COR-L47 (cell line): ENCODE data around the gene PDLIM5.

Experiments used
- DNase-seq: peaks from one replicate; lab custom pipeline; 2025; lab: John Stamatoyannopoulos, UW

The PDLIM5 gene

DNA sequence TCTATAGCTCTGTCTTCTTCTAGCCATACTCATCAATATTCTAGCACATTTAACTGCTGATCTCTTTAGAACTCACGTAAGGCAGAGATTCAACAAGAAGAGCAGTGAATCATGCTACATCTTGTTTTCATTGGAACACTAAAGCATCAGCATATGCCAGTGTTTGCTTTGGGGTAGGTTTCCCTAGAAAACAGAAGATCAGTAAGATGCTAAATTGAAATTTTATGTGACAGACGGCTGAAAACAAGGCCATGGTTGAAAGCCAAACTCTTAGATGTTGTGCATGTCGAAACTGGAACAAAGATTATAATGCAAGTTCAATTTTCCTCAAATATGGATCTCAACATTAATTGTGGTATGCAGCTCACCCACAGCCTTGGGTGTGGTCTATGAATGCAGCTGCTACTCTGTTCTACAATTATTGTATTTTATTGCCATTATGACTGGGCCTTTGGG lies 107.6 kb downstream of the PDLIM5 start:
- no peak for DNase-seq

DNA sequence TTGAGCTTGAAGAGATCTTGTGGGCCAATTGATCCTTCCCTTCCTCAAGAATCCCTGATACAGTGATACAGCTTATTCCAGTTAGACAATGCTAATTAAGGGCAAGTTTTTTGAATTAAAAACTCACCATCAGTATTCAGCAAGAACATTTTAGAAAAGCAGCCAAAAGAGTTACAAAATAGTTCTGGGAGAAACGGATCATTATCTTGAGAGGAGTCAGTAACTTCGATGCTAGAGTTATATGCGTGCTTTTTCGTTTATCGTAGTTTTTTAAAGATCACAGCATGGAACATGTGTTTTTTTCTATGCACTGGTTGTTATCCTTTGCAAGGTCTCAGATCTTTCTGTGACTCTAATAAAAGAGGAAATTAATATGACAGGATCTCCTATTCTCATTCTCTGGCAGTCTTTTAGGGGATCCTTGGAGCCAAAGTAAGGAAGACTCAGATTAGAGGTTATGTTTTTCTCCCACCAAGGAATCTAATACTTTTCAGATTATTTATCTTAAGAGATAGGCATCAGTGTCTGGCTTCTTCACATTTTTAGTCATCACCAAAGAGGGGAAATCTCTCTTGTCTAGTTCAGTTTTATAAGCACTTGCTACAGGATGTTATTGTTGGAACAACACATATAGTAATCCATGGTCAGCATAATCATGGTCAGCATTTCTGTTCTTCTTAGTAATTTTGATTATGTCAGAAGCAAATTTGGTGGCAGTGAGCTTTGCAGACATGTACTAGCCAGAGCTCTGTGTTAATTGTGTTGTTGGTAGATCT lies 109.7 kb downstream of the PDLIM5 start:
- no peak for DNase-seq

DNA sequence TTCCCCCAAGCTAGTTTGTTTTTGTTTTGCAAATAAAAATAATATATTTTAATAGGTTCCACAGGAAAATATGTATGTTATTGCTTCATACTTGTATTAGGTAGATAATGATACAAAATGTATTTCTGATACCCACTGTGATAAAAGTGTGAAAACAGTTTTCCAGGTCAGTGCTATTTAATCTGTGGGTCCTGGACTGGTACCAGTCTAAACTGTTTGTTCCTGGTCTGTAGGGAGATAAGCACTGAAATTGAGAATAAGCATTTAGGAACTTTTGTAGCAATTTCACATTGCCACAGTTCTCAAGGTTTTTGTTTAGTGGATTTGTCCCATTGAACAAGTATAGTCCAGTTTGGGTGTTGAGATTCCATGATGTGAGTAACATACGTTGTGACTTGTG lies 110.5 kb downstream of the PDLIM5 start:
- no peak for DNase-seq

DNA sequence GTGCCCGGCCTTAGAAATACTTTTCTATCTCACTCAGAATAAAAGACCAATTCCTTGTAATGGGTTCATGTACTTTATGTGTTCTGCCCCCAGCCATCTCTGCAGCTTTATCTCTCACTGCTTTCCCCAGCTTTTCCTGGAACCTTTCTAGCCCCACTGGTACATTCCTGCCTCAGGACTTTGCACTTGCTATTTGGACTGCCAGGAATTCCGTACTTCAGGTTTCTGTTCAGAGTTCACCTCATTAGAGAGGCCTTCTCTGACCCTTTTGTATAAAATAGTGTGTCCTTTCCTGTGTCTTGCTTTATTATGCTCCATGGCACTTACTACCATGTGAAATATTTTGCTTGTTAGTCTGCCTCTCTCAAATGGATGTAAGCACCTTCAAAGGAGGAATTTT lies 112.5 kb downstream of the PDLIM5 start:
- no peak for DNase-seq

DNA sequence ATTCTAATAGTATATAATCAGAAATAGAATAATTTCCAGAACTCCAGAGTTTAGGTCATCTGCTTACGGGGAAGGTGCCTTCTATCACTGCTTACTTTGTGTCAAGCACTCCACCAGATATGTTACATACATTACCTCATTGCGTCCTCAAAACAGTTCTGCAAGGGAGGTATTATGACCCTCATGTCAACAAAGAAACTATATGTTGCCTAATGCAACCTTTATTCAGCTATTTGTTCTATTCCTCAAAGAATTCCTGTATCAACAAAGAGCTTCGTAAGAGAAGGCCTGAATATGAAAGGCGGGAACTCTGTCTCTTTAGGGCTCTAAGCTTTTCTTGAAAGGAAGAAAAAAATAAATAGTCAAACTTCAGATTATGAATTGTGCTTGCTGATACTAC lies 114.7 kb downstream of the PDLIM5 start:
- DNase-seq, result no peak

DNA sequence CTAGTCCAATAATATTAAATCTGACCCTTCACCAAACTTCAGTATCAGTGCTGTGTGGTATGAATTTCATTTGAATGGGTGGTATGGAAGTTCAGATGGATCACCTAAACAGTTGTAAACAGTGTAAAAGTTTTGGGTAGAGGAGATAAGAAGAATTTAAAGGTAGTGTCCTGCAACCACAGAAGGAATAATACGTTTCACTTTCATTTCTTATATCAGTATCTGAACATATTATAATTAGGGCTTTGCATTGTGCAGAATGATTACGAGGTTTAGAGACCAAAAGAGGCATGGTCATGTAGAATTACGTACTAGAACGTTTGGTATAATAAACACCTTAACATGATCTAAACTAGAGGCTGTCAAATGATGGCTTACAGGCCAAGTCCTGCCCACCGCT lies 116.1 kb downstream of the PDLIM5 start:
- DNase-seq, result no peak

DNA sequence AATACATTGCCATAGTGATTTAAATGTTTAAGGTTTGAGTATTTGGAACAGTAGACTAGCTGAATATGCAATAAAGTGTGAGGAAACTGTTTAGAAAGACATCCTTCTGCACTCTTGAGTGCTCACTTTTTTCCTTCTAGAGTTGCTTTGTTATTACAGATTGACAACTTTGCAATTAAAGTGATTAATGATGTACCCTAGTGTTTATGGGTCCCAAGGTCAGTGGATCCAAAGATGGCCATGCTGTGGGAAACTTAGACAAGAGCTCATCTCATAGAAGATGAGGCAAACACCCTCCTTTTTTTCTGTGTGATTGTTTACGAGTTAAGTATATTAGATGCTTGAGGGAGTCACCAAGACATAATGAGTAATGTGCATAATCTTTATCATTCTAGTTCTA lies 118.8 kb downstream of the PDLIM5 start:
- no peak for DNase-seq

DNA sequence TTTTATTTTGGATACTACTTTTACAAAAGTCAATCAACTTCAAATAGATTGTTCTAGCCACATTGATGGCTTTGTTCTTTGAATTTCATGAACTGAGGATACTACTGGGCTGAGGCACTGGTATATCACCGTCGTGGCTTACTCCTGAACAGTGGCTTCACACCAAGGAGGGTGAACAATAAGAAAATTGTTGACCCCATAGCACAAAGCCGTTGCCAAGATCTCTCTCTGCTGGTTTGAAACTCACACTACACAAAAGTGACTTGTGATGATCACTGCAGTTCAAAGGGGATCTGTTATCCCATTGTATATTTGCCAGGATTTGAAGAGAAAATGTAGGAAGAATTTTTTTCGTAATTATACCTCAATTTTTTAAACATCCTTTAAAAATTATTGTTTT lies 119.6 kb downstream of the PDLIM5 start:
- DNase-seq, result no peak

DNA sequence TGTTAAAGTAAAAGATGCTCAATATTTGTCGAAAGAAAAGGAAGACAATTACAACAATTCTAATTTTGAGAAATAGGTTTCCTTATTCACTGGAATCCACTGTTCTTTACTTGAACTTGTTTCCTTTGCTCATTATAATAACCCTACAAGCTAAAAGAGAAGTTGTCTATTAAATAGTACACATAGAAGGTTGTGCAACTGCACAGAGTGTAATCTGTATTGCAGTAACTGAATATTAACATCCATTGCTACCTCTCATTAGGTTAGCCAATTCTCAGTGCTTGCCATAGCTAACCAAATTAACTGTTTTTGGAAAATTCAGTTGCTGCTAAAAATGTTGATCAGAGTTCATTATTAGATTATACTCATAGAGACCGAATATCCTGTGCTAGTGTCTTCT lies 120.0 kb downstream of the PDLIM5 start:
- no peak for DNase-seq

DNA sequence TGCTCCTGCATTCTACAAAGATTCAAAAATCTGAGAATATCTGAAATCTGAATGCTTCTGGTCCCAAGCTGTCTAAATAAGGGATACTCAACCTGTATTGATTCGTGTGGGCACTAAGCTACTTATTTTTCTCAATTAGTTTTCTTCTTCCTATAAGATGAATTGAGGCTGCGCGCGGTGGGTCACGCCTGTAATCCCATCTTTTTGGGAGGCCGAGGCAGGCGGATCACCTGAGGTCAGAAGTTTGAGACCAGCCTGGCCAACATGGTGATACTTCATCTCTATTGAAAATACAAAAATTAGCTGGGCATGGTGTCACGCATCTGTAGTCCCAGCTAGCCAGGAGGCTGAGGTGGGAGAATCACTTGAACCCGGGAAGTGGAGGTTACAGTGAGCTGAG lies 122.3 kb downstream of the PDLIM5 start:
- no peak for DNase-seq

DNA sequence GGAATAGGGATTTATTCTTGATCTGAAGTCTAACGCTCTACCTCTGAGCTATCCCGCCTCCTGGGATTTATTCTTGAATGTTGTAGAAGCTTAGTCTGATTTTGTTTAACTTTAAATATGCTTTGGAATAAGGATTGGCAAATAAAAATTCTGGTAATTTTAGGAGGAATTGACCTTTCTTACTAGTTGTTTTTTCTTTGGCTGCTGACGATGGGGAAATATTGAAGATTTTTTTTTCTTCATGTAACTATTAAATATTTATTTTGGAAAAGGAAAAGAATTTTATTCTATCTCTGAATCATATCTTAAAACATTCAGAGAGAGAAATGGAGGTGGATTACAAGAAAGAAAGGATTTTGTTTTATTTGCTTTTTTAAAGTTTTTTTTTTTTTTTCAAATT lies 122.9 kb downstream of the PDLIM5 start:
- no peak for DNase-seq

DNA sequence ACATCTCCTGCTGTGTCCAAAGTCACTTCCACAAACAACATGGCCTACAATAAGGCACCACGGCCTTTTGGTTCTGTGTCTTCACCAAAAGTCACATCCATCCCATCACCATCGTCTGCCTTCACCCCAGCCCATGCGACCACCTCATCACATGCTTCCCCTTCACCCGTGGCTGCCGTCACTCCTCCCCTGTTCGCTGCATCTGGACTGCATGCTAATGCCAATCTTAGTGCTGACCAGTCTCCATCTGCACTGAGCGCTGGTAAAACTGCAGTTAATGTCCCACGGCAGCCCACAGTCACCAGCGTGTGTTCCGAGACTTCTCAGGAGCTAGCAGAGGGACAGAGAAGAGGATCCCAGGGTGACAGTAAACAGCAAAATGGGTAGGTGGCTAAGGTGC lies 123.9 kb downstream of the PDLIM5 start:
- DNase-seq, result no peak

DNA sequence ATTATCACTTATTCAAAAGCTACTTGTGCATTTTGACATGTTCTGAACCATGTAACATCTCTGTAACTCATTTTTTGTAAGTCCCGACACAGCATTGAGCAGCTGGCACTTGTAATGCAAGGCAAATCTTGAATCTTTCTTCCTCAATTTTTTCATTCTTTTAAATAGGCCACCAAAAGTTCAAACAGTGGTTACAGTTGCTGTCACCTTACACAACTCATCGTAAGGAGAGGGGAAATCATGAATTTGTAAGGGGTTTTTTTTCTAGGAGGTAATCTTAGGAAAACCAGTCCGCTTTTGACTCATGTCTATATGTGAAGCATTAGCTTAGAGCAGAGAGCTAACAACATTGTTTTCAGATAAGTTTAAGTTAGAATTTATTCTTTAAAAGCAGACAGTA lies 124.5 kb downstream of the PDLIM5 start:
- no peak for DNase-seq

DNA sequence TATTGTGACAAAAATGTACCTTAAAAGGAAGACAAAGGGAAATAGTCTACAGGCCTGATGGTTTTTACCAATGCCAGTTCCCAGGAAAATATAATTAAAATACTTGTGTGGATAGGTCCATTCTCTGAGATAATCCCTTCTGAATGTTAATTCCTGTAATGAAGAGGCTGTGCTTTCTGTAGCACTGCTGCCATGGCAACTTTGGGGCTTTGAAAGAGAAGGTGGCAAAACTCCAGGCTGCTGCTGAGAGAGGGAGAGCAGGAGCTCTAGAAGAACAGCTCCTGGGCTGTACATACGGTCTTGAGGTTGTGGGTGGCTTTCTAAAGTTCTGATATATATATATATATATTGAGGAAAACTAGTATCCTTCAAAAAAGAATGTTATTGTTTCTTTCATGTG lies 125.4 kb downstream of the PDLIM5 start:
- DNase-seq, result peak; percentile 81

DNA sequence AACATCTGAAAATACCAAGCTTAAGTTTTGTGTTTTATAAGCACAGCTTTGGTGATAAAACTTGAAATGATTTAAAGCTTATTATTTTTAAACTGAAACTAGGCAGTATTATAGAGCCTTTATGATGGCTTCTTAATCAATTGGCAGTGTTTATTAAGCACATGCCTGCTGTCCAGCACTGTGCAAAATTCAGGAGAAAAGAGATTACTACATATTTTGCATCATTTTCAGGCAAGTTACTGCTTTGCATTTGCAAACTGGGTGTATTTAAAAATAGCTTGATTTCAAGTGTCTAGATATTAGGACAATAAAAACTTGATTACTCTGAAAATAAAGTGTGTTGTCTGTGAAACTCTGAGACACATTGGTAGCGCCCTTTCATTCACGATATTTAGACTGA lies 126.5 kb downstream of the PDLIM5 start:
- DNase-seq, result no peak

DNA sequence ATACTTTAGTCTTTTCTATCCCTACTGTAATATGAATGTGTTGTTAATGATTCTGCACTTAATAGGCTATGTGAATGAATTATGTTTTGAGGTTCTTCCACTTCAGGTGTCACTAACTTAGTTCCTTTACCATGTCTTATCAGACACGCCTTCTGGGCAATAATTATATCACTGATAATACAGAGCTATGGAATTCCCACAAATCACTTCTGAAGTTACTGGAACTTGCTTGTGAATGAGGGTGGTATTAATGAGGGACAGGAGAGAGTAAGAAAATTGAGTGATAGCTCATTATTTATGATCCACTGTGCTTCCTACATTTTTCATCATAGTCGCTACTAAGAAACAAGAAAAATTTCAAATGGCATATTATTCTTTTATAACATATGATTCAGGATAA lies 130.0 kb downstream of the PDLIM5 start:
- no peak for DNase-seq

DNA sequence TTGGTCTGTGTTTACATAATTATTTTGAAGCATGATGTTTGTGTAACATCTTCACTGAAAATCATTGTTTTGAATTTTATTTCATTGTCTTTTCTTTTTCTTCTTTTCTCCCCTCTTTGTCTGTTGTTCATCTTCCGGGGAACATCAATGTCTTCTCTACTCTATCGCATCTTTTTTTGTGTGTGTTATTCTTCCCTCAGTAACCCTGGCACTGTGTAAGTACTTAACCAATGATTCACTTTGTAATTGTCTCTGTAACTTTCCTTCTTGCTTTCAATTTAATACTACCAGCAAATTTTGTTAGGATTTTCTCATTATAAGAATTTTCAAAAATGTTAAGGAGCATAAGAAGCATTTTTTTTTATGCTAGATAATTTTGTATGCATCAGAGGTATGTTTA lies 130.8 kb downstream of the PDLIM5 start:
- DNase-seq, result no peak

DNA sequence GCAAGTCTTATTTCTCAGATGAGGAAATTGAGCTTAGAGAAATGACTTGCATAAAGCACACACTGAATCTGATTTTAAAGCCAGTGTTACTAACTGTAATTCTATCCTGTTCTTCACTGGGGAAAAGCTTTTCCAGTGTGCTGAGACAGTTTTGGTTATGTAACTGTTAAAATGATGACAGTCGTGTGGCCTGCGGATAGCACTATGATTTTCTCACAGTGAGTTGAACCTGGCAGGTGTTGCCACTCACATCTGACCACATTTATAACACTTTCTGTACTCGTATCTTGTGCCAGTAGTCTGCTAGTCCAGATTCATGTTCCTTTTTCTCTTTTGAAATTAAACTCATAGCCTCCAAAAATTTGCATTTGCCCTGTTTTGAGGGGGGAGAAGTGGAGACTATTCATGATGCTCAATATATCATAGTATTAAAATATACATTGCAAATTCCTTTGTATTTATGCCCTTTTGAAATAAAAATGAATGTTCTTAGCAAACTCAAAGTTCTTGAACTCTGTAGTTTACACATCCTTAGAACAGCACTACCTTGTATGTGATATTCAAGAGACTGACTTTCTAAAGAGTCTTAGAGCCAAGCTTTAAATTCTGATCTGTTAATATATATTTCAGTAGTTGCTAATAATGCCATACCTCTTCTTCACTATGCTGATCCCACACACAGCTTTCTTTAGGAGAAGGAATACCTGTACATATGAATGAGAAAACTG lies 132.3 kb downstream of the PDLIM5 start:
- DNase-seq, result no peak

DNA sequence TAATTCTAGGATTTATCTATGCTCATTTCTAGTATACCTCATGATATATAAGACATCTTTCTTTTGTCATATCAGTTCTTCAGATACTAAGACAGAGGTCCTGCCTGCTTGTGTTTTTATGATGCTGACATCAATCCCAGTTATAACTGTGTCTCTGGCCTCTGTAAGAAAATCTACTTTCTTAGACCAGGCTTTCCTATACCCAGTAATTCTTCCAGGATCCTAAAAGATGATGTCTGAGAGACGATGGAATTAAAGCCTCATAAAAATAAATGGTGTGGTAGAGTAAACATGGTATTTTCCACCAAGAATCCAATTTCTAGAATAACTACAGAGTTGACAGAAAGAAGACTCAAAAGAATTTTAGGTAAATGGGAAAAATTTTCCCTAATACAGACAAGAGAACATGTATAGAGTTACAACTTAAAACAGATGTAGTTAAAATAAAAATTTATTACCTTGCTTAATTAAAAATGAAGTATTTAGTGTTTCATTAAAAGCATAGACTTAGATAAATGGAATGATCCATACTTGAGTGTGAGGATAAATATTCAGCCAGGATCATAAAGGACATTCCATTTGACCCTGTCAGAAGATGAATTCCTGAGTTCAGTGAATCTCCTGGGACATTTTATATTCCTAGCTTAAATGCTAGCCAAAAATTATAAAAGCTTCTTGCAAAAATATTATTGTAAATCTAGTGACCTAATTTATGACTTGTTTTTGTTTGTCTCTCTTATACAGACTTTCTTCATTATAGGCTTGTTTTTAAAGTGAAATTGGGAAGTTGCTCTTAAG lies 137.4 kb downstream of the PDLIM5 start:
- no peak for DNase-seq

DNA sequence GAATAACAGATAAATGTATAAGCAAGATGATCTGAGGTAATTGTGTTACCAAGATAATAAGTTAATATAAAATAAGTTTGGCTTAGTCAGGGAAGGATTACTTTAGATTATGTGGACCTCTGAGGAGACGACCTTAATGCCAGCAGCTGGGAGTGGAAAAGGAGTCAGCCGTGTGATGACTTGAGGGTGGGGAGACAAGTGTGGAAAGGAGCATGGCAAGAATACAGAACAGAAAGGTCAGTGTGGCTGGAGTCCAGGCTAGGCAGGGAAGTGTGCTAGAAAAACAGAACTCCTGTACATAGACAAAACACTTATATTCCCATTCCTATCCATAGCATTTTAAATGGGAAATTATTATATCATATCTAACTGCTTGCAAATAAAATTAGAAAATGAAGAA lies 138.8 kb downstream of the PDLIM5 start:
- DNase-seq, result no peak

DNA sequence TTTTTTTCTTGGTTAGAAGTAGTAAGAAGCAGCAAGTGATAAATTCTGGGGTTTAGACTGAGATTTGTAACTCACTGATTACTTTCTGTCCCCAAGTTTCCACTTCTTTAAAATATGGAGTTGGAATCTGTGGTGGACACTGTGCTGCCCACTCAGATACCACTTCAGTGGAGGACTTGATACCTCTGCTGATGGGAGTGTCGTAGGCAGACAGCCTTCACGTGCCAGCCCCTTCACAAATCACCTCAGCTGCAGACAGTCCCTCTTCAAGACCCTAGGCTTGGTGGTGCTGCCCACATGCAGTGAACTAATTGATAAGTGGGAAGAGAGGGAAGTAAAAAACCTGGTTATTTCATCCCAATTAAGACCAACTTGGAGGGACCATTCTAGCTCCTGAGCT lies 139.5 kb downstream of the PDLIM5 start:
- DNase-seq, result no peak

DNA sequence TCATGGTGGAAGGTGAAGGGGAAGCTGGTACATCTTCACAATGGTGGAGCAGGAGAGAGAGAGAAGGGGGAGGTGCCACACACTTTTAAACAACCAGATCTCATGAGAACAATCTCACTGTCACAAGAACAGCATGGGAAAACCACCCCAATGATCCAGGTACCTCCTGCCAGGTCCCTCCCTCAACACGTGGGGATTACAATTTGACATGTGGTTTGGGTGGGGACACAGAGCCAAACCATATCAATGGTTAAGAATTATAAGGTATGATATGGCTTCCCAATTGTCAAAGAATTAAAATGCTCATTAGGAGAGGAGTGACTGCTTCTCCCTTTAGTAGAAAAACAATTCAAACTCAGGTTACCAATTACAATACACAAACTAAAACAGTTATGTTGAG lies 143.3 kb downstream of the PDLIM5 start:
- DNase-seq, result no peak
